ENCODE results near the gene ANTXR1.

- TF ChIP-seq POLR2A (IDR thresholded peaks at IDR 0.05; ENCODE audit: low read depth, low read length), result no peak
- no peak for TF ChIP-seq POLR2AphosphoS5 (IDR thresholded peaks at IDR 0.05; ENCODE audit: low read depth, low read length)
These were observed 179.4 kb downstream of the ANTXR1 start for GRCh38 chr2:69192176-69192945.
